Suppressor macrophage (primary cell): ENCODE measurements around the gene LRIG1.

Source experiments
- DNase-seq, 4 experiments: peaks; one replicate each; pipeline ENCODE4 v3.0.0-alpha.2; 2020 to 2022

The LRIG1 gene

DNA sequence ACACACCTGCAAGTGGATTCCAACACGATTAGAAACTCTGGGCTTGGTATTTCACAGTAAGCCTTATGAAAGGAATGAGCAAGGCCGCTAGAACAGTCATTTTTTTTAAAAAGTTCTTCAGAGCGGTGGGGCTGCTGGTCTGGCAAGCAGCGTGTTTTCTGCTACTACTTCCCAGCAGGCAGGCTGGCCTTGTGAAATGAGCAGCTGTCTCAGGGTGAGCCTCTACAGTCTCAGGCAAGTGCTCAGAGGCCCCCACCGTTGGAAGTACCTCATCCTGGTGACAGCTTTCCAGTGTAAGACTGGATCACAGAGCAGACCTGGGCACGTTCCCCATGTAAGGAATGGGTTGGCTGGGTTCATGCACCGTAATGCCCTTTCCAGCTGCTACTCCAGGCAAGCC, 119.2 kb downstream of the LRIG1 start:
- DNase-seq = no peak

DNA sequence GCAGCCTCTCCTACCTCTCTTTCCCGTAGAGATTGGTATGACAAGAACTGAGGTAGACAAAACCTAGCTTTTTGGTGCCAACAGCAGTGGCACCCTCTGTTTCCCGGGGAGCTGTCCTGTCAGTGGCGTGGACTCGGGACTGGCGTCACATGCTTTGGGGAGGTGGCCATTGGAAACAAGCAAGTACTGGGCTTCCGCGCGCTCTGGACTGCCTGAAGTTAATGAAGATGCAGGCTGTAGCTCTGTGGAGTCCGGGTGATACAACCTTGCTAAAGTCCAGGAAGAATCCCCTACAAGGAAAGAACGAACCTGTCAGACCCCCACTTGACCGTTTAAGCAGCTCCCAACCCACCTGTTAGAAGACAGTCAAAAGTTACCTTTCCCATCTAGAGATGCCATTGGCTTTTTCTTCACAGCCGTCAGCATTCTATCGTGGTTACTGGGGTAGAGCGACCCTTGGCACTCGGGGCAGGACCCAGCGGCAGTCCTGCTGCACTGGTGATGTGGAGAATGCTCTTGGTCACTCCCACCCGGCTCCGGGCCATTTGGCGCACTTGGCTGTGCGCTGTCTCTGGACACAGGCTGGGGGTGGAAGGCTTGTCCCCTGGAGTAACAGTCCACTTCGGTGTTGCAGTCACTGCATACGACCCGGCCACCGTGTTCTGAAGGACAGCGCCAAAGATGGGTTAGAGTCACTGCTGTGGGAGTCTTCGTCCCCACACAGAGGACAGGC, 120.5 kb downstream of the LRIG1 start:
- DNase-seq = no peak

DNA sequence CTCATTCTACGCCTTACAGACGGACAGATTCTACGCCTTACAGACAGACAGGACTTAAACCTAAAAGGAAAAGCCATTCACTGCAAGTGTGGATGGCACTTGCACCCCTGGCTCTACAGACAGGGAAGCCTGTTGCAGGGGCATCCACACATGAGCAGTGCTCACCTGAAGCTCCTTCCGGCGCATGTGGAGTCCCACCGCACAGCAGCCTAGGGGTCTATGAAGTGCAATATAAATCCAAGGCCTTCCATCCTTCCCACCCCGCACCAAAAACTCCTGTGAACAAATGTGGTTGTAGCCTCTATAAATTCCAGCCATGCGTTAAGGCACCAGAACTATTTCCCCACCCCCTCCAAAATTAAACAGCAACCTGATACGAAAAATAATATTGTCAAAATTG, 121.3 kb downstream of the LRIG1 start:
- DNase-seq = no peak

DNA sequence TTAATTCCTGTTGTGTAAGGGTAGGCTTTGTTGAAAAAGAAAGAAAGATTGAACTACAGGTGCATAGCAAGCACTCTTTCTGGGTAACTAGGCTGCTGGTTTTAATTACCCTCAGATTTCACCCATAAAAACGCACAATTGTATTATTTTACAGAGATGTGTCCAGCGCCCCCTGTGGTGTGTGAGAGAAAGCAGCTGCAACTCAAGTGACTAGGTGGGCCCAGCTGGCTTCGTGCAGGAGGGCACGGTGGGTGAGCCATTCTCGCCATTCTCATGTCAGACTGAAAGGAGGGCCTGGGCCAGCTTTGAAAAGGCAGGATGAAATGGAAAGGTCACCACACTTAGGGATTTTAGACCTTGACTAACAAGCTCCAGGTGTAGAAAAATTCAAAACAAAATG, 122.6 kb downstream of the LRIG1 start:
- DNase-seq = peak in 1 of 4 experiments; percentile 6

DNA sequence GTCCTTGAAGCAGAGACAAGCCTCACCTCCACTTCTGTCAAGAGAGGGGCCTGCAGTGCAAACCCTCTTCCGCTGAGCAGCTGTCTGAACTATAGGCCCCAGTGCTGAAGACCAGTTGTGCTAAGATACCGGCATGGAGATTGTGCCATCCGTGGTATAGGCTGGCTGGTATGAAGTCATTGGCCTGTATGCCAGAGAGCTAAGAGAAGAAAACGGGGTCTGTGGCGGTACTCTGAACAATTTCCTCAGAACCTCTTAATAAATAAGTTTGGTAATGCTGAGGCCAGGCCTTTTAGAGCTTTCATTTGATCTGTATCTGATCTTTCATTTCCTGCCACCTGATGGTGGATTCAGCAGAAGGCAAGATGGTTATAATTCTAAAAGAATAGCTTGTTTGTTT, 123.0 kb downstream of the LRIG1 start:
- no peak for DNase-seq

DNA sequence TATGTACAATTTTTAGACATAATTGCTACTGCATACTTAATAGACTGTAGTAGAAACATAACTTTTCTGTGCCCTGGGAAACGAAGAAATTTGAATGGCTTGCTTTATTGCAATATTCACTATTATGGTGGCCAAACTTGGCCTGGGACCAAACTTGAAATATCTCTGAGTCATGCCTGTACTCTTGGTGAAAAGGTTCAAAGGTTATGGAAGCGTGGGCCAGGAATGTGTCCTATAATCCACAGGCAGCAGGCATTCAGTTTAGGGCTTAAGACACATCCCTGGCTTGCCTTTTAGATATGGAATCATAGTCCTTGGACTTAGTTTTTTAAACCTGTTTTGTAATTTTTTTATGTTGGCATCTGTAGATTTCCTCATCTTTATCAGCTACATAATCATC, 124.3 kb downstream of the LRIG1 start:
- no peak for DNase-seq

DNA sequence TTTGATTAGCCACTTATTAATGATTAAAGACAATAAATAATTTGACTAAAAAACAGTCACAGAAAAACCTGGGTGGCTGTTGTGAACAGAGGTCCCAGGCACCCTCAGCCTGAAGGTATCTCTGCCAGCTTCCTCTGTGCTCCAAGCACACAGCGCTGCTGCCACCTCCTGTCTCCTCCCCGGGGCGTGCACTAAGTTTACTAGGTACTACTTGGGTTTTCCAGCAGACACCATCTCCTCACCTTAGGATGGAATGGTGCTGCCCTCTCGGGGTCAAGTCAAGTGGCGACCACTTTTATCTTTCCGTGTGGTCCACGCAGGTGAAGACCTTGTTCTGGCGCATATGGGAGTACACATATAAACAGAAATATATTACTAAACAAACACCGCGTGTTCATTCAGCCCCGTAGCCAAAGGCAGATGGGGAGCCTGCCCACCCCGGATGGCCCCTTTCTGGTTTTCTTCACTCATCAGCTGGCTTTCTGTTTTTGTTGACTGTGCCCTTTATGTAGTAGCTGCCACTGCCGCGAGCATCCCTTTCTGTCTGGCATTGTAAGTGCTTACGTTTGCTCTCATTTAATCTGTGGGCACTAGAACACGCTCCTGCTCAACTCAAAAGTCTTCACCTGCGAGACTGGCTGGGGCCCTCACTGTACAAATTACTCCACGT, 128.0 kb downstream of the LRIG1 start:
- no peak for DNase-seq

DNA sequence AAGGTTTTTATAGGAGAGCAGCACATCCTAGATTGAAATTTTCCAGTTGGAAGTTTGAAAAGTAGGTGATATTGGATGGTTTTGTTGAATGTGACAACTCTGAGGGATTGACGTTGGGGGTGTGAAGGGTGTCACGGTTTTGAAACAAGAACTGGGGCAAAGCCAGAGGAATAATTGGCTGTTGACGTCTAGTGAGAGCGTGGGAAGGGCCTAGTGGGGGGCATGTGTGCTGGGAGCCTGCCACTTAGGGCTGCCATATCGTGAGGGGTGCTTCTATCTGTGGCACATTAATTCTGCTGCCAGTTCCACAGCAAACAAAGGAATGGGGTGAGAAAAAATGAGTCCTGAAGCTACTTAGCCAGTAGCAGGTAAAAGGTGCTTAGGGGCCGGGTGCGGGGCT, 129.4 kb downstream of the LRIG1 start:
- DNase-seq = no peak

DNA sequence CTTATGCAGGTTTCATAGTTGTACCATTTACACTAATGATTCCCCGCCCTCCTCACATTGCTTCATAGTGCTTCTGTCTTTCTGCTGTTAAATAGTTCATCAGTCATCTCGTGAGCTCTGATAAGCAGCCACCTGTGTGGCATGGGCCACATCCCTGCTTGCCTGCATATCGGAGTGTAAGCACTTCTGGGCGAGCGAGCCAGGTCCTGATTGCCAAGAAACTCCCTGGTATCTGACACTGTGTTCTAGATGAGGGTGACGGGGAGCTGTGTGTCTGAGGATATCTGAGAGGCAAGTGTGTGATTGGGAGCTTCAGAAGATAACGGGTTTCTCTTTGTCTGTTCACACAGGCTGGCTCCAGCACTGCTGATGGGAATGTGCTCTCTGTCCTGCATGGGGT, 130.6 kb downstream of the LRIG1 start:
- no peak for DNase-seq

DNA sequence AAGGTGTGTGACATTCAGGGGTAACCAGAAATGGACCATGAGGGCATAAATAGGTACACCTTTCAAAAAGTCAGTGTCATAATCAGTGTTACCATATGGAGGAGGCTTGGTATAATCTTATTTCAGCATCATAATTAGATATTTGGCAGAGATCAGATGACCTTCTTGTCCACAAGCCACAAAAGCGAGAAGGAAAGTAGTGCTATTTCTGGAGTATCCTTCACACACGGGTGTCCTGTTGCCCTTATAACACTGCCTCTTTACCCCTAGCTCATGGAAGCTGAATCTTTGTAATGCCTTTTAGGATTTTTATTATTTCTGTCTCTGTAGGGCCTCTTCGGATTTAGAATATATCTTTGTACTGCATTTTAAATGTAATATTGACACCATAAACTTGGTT, 132.8 kb downstream of the LRIG1 start:
- DNase-seq = no peak

DNA sequence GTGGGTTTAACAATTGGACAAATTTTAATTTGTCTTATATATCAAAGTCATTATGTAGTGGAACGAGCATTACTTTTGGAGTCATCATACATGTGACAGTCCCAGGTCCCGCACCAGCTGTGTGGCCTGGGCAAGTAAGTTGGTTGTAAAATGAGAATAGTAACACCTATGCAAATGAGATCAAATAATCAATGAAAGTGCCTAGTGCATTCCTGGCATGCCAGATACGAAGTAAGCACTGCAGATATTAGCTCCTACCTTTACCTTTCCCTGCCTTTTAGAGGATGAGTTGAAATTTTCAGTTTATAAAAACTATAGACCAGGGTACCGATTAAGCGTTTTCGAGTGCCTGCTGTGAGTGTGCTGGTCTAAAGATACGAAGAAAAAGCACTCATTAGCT, 134.1 kb downstream of the LRIG1 start:
- no peak for DNase-seq

DNA sequence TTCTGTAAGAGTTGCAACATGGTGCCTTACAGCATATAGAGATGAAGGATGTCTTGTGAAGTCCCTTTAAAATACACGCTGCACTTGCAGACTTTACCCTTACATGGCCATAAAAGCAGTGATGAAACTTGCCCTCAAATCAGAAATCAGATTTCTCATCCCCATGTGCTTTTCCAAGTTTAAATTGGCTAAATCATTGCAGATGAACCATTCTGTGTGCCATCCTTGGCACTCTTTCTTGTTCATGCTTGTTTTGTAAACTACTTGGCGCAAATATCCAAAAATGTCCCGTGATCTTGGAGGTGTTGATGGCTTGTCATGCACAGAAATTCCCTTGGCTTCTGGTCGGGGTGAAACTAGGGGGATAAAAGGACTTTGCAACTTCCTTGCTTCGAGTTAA, 135.7 kb downstream of the LRIG1 start:
- no peak for DNase-seq

DNA sequence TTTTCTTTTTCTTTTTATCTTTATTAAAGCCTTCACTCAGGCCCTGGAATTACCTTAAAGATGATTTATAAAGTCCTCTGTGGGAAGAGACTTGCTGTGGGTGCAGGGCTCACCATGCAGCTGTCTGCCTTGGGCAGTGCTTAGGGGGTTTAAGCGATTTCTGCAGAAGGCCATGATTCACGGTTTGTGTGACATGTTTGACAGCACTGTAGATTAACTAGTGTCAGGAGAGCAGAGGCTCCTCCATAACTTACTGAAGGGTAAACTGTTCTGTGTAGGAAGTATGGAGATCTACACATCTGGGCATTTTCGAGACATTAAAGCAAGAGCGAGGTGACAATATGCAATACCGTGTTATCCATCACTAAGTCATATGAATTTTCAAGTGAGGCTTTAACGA, 137.7 kb downstream of the LRIG1 start:
- no peak for DNase-seq

DNA sequence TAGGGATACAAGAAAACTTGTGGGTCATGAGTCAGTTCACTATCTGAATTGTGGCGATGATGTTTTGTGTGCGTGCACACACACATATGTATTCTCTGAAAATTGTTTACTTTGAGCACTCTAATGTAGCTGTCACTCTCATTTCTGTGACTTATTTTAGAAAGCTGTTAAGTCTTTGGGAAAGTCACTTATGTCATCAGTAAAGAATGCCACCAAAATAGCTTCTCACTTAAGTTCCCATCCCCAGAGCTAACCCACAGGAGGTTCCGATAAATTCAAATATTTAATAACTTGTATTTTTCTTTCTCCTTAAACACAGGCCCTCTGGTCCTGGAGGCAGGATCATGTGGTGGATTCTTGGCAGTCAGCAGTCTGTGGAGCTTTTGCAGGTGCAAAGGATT, 138.3 kb downstream of the LRIG1 start:
- no peak for DNase-seq

DNA sequence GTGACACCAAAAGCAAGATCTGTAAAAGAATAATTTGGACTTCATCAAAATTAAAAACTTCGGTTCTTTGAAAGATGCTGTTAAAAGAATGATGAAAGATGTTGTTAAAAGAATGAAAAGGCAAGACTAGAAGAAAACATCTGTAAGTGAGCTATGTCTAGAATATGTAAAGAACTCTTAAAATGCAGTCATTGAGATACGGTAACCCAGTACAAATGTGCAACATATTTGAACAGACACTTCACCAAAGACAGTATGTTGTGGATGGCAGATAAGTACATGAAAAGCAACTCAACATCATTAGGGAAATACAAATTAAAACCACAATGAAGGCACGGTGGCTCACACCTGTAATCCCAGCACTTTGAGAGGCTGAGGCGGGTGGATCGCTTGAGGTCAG, 139.5 kb downstream of the LRIG1 start:
- no peak for DNase-seq

DNA sequence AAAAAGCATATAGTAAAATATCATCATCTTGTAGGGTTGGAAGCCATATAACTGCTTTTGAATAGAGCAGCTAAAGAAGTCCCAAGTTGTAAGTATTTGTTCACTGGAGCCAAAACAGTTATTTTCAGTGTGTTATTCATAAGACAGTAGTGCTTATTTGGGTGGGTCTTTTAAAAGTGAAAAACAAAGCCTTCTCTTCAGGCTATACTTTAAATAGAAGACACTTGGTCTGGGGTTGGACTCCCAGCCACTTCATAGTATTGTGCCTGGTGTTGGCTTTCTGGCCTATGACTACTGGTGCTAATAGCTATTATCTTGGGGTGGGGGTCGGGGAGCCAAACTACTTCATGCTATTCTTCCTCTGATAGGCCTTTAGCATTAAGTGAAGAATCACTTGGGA, 144.8 kb downstream of the LRIG1 start:
- no peak for DNase-seq

DNA sequence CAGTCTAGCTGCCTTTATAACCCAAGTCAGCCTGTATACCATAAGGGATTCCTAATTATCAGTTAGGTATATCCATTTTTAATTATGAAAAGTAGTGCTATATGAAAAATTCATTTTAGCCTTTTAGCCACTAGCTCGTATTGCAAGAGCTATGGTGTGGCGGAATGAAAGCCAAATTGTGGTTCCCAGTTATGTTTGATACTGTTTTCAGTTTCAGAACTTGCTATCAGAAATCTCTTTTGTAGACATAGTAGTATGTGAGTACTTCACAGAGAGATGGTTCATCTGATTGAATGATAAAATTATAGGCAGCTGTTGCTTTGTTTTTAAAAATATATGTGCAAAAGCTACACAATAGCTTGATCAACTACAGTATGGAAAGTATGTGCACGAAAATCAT, 145.4 kb downstream of the LRIG1 start:
- DNase-seq = no peak

DNA sequence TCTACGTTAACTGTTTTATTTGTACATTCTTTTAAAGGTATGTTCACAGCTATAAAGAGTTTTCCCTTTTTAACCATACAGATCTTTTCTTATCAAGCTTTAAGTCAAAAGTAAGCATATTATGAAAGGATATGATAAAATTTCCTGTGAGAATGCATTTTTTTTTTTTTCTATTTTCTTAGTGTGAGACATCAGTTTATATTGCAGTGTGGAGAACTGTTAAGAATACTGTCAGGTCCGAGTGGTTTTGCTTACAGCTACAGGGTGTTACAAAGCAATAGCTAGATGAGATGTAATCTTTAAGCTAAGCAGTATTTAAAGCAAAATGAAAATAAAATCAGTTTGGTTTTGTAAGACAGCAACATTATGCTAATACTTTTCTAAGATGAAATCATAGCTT, 146.8 kb downstream of the LRIG1 start:
- no peak for DNase-seq

DNA sequence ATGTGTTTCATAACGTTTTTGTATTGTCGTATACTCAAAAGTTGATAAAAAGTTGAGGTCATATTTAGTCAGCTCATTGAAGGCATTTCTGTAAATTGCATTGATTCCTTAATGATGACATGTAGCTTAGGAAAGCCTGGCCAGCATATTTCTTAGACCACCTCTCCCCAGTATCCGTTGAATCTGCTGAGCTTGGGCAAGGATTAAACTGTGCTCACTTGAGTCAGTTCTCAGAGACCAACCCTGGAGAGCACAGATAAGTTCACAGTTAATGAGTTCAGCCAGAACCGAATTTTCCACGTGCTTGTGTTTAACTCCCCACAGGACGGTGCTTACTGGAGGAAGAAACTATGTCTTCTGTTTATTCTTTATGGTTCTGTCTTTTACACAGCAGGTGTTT, 147.3 kb downstream of the LRIG1 start:
- DNase-seq = no peak

DNA sequence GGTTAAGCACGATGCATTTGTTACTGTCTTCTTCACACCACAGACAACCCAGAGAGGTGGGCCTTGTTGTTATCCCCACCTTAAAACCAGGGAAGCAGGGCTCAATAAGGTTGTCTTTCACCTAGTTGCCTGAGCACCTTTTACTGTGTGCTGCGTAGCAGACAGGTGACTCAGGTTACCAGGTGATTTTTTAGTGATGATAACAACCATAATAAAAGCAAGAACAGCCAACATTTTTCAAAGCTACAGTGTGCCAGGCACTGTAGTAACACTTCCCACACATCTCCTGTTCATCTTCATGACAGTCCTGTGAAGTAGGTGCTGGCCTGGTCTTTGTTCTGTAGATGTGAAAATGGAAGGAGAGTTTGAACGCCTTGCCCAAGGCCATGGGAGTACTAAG, 147.8 kb downstream of the LRIG1 start:
- DNase-seq = no peak

DNA sequence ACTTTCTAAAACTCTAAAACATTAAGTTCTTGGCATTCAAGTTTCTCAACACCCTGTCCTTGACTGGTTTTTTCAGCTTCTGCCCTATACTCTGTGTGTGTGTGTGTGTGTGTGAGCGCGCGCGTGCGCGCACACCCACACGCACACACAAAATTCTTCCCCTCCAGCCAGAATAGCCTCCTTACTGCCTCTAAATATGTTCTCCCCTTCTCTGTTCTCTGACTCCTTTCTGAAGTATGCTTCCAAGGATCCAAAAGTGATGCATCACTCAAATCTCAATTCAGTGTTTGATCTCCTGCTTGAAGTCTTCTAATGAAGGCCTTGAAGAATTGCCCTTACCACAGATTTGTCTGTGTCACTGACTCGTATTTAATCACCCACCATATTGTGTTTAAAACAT, 150.2 kb downstream of the LRIG1 start:
- no peak for DNase-seq

DNA sequence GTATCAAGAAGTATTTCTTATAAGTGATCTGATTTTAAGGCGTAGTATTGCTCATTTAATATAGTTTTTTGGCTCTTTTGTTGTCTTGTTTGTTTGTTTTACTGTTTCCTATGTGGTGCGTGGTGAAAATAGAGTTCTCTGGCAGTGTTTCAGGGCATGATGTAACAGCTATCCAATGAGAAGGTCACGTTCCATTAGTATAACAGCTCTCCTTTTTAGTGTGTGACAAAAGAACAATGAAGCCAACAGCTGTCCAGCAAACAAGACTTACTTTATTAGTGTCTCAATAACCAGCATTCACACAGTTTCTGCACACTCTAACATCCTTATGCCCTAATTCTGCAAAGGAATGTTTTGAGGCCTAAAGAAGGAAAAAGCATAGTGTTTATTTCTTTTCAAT, 152.1 kb downstream of the LRIG1 start:
- no peak for DNase-seq

DNA sequence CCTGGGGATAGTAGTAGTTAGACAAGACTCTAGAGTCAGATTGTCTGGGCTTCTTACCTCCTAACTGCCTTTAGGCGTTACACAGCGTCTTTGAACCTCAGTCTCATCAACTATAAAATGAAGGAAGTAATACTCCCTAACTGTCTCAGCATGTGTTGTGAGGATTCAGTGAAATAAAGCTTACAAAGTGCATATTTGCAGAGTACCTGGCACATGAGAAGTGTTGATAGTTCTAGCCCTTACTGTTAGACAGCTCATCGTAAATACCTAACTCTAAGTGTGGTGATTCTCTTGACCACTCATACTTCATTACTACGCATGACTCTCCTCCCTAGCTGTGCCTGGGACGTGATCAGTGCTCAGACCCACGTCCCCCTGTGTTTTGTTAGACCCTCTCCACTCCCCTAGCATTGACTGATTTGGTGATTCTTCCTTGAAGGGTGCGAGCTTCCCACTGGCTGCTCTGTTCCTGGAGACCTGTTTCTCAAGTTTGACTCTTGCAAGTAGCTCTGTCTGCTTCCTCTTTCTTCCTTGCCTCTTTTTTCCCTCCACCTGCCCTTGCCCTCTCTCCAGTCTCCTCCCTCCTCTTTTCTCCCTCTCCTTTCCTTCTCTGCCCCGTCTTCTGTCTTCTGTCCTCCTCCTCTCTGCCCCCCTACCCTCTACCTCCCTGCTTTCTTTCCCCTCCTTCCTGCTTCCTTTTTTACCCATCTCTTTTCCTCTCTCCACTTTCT, 155.8 kb downstream of the LRIG1 start:
- DNase-seq = no peak

DNA sequence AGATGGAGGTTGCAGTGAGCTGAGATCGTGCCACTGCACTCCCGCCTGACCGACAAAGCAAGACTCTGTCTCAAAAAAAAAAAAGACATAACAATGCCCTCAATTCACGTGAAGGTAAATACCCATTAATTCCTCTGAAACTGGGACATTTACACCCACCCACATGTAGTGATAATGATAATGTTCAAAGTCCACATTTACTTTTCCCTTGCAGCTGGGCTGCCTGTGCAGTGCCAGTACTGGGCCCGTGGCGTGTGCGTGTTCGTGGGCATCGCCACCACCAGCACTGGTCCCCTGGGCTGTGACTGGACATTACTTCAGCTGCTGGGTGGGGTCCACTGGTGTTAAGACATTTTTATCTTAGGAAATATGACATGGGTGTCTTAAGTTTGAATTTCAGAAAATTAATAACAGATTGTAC, 156.4 kb downstream of the LRIG1 start:
- no peak for DNase-seq
